BE2C (cell line): Measurements from ENCODE around the gene ASTN1.

Experiments used
- DNase-seq: peaks from one replicate; pipeline ENCODE4 v3.0.0-alpha.2; 2020
- H3K27me3 ChIP-seq: fragments of 250-450 bp; sonication (Bioruptor Pico); 2 replicates; pipeline ENCODE4 v1.5.1; 2020; ENCODE audit warnings: mild to moderate bottlenecking
- H3K36me3 ChIP-seq: fragments of 250-450 bp; sonication (Bioruptor Pico); 2 replicates; pipeline ENCODE4 v1.5.1; 2020; ENCODE audit warnings: mild to moderate bottlenecking
- H3K4me1 ChIP-seq: fragments of 250-450 bp; sonication (Bioruptor Pico); 2 replicates; pipeline ENCODE4 v1.5.1; 2020
- H3K4me3 ChIP-seq: 2 replicates; pipeline ENCODE4 v1.5.1; 2011; ENCODE audit warnings: low read depth, low read length
- H3K9me3 ChIP-seq: fragments of 250-450 bp; sonication (Bioruptor Pico); 2 replicates; pipeline ENCODE4 v1.5.1; 2020
- CTCF ChIP-seq: IDR thresholded peaks from 2 replicates; pipeline ENCODE4 v1.5.1; 2012; ENCODE audit warnings: mild to moderate bottlenecking, low read depth, low read length

The ASTN1 gene

GRCh38 chr1:176847052-176847451 lies 317.5 kb downstream of the ASTN1 start:
- Histone ChIP-seq H3K36me3 (no peaks in the 10 kb centered on the region), H3K27me3 (no peaks in the 10 kb centered on the region), H3K9me3 (no peaks in the 10 kb centered on the region), H3K4me1 (peaks cover 13% of the 10 kb centered on the region; the same call in 1 of the 2 replicates), H3K4me3 (no peak overlapping the region)
- DNase-seq: peak; percentile 80
- TF ChIP-seq CTCF: no peak

GRCh38 chr1:176843352-176844297 lies 320.9 kb downstream of the ASTN1 start:
- no peak overlapping the region for H3K4me3 ChIP-seq
- no peaks in the 10 kb centered on the region for H3K9me3 ChIP-seq
- DNase-seq: peak; percentile 48
- peak; percentile 70 for TF ChIP-seq CTCF
- no peaks in the 10 kb centered on the region for H3K27me3 ChIP-seq
- peaks cover 16% of the 10 kb centered on the region for H3K4me1 ChIP-seq
- H3K36me3 ChIP-seq: no peaks in the 10 kb centered on the region

- Histone ChIP-seq H3K9me3 (no peaks in the 10 kb centered on the region), H3K27me3 (no peaks in the 10 kb centered on the region), H3K36me3 (no peaks in the 10 kb centered on the region), H3K4me3 (no peak overlapping the region), H3K4me1 (peaks cover 5% of the 10 kb centered on the region)
- no peak for DNase-seq
- no peak for TF ChIP-seq CTCF
These were observed 323.3 kb downstream of the ASTN1 start for GRCh38 chr1:176841238-176841637.

GRCh38 chr1:176839216-176839615 lies 325.3 kb downstream of the ASTN1 start:
- no peak for TF ChIP-seq CTCF
- DNase-seq: no peak
- H3K4me1 ChIP-seq: peaks cover 3% of the 10 kb centered on the region; the same call in 1 of the 2 replicates
- no peaks in the 10 kb centered on the region for H3K9me3 ChIP-seq
- no peaks in the 10 kb centered on the region for H3K36me3 ChIP-seq
- H3K27me3 ChIP-seq: no peaks in the 10 kb centered on the region
- no peak overlapping the region for H3K4me3 ChIP-seq

GRCh38 chr1:176838276-176838995 lies 326.1 kb downstream of the ASTN1 start:
- DNase-seq: no peak

More at GRCh38 chr1:176838276-176838995, 326.1 kb downstream of the ASTN1 start:
- TF ChIP-seq CTCF: no peak
- Histone ChIP-seq H3K4me1 (peaks cover 3% of the 10 kb centered on the region; the same call in 1 of the 2 replicates), H3K36me3 (no peaks in the 10 kb centered on the region), H3K4me3 (no peak overlapping the region), H3K27me3 (no peaks in the 10 kb centered on the region), H3K9me3 (no peaks in the 10 kb centered on the region)
